Cardiac fibroblast (primary cell): ENCODE results near the gene AHSP.

Experiments
- DNase-seq, 2 donors: peaks; one replicate each; pipeline versions ENCODE4 v3.0.0 to v3.0.0-alpha.2; 2010; ENCODE audit warnings: low read depth in 2 of 2
- H3K4me3 ChIP-seq, 2 donors: replicated peaks in 1 of 2; 1 replicate in 1 of 2; 2 replicates in 1 of 2; pipeline ENCODE4 v1.5.1; 2011; ENCODE audit warnings: low read depth in 2 of 2, low read length in 2 of 2, mild to moderate bottlenecking in 2 of 2, moderate library complexity in 1 of 2
- CTCF ChIP-seq: IDR thresholded peaks from one replicate; pipeline ENCODE4 v1.5.1; 2011; ENCODE audit warnings: low read depth, mild to moderate bottlenecking, low read length, inconsistent platforms

AHSP gene

GRCh38 chr16:31489616-31490584 is 37.8 kb upstream of the AHSP start:
- H3K4me3 ChIP-seq: no peak overlapping the region
- TF ChIP-seq CTCF: no peak
- no peak for DNase-seq

DNA sequence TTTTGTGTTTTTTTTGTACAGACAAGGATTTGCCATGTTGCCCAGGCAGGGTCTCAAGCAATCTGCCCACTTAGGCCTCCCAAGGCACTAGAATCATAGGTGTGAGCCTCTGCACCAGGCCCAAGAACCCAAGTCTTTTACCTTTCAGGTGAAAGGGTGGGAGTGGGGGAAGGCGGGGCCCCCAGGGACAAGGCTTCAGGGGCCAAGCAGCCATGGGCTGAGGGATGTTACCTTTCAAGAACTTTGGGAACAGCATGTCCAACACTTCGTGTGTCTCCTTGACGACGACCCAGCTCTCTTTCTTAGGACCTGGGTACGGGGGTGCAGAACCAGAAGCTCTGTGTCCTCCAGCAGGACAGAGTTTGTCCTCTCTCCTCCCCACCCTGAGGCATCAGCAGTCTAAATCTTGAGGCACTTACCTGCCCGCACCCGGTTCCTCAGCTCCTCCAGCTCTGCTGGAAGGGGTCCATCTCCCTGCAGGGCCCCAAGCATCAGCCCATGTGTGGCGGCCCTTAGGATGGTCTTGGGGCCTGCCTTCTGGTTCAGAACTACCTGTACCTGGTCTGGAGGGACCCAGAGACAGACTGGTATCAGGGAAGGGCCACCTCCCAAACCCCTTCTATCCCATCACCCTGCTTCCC is 35.8 kb upstream of the AHSP start:
- no peak for TF ChIP-seq CTCF
- no peak for DNase-seq
- no peak overlapping the region for H3K4me3 ChIP-seq

- no peak overlapping the region for H3K4me3 ChIP-seq
- TF ChIP-seq CTCF: no peak
- DNase-seq: no peak
Observed at GRCh38 chr16:31493506-31494125, 34.1 kb upstream of the AHSP start.

DNA sequence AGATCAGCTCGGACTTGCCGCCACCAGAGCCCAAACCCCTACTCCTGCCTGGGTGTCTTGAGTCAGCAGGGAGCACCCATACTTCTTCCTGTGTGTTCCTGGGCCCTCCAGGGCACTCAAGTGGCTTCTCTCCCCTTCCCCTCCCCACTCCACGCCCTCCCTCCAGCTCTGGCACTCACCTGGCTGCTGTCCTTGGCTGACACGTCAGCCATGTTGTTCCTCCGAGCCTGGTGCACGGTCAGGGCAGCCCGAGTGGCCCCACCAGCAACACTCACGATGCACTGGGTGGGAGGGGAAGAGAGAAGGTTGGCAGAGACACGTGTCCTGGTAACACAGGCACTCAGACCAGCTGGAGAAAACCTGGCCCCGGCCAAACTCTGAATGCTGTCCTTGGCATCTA is 31.0 kb upstream of the AHSP start:
- no peak overlapping the region for H3K4me3 ChIP-seq
- no peak for DNase-seq
- TF ChIP-seq CTCF: no peak

DNA sequence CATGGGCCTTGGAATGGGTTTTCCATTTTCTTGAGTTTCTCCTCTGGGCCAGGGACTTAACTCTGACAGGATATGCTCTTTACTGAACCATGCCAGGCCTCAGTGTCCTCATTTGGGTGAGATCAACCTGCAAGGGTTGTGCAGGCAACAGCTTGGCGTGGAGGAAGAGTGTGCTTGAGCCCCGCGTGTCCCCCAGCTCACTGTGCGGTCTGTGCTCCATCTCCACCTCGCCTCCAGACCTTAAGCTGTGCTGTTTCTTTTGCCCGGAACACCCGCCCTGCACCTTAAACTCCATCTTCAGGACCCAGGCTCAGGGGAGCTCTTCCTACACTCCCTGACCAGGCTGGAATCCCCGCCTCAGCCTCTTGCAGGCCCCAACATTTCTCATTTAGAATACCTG is 29.2 kb upstream of the AHSP start:
- no peak for DNase-seq
- no peak for TF ChIP-seq CTCF
- H3K4me3 ChIP-seq: no peak overlapping the region

DNA sequence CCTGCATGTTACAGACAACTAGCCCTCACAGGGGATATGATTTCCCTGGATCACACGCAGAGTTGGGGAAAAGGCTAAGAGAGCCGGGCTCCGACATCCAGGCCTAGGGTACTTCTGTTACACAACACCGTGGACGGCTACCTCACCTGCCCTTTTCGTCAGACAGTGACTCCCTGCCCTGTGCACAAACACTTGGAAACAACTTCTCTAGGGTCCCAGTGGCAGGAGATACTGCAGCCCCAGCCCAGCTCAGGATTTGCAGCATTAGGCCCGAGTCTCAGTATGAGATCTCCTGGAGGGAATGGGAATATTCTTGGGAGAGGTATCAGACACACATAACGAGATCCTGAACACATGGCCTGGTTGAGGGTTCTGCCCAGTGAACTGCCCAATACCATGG is 27.8 kb upstream of the AHSP start:
- no peak overlapping the region for H3K4me3 ChIP-seq
- DNase-seq: no peak
- no peak for TF ChIP-seq CTCF
